OCI-M2 (cell line): ENCODE results near the gene SLC30A1.
"Not testable (repeated sequence)": the region's sequence is repeated elsewhere in the genome, so short reads cannot be mapped to it uniquely, and the experiment has no call there.

ENCODE experiments used
- DNase-seq: peaks from one replicate; lab custom pipeline; 2025; ENCODE audit not compliant: unreplicated experiment; lab: John Stamatoyannopoulos, UW

The SLC30A1 gene

GRCh38 chr1:211583011-211583992 lies 4.3 kb upstream of the SLC30A1 start:
- DNase-seq, result no peak

GRCh38 chr1:211581526-211581925 lies 2.6 kb upstream of the SLC30A1 start:
- no peak for DNase-seq

- no peak for DNase-seq
These were observed 1.3 kb upstream of the SLC30A1 start for GRCh38 chr1:211580303-211580687.

GRCh38 chr1:211579440-211580302 lies 710 bp upstream of the SLC30A1 start:
- DNase-seq, result no peak

- DNase-seq, result no peak
These were observed 932 bp downstream of the SLC30A1 start for GRCh38 chr1:211577819-211578639.

- DNase-seq, result no peak
These were observed 1.6 kb downstream of the SLC30A1 start for GRCh38 chr1:211577277-211577818.

GRCh38 chr1:211576717-211577116 lies 2.2 kb downstream of the SLC30A1 start:
- DNase-seq, result no peak

GRCh38 chr1:211574705-211575104 lies 4.3 kb downstream of the SLC30A1 start:
- DNase-seq, result no peak

- no peak for DNase-seq
These were observed 7.0 kb downstream of the SLC30A1 start for GRCh38 chr1:211571998-211572397.

GRCh38 chr1:211570378-211570777 lies 8.6 kb downstream of the SLC30A1 start:
- DNase-seq, result not testable (repeated sequence)

- DNase-seq, result no peak
These were observed 12.4 kb downstream of the SLC30A1 start for GRCh38 chr1:211566431-211567025.

- DNase-seq, result no peak
These were observed 14.9 kb downstream of the SLC30A1 start for GRCh38 chr1:211564084-211564483.

- no peak for DNase-seq
These were observed 19.5 kb downstream of the SLC30A1 start for GRCh38 chr1:211559222-211560010.

GRCh38 chr1:211557894-211558625 lies 20.9 kb downstream of the SLC30A1 start:
- DNase-seq, result no peak

- DNase-seq, result no peak
These were observed 25.4 kb downstream of the SLC30A1 start for GRCh38 chr1:211553549-211553948.

GRCh38 chr1:211551638-211552460 lies 27.1 kb downstream of the SLC30A1 start:
- DNase-seq, result no peak

- no peak for DNase-seq
These were observed 29.8 kb downstream of the SLC30A1 start for GRCh38 chr1:211549092-211549711.
